ENCODE data around the gene PSMA4.

DNA sequence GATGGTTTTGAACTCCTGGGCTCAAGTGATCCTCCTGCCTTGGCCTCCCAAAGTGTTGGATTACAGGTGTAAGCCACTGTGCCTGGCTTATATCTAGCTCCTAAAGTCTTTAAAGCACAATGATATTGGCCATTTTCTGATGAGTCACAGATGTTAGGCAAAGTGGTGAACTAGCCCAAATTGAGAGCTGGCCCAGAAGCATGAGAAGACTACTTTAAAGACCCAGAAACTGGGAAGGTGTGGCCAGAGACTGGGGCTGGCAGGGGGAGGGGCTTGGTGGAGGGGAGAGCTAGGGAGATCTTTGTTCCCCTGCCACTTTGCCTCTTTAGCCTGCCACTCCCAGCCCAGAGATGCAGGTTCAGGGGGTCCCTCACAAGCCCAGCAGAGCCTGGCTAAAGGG lies 58.9 kb downstream of the PSMA4 start:
- TF ChIP-seq EZH2phosphoT487 (IDR thresholded peaks at IDR 0.05) (no peak), CTCF (IDR thresholded peaks at IDR 0.05) (no peak)

Data from neural progenitor cell (in vitro differentiated cells).